Astrocyte (in vitro differentiated cells and primary cell): ENCODE results near the gene POU2AF1. TPM values are rescaled to one million over a fixed set of nuclear protein-coding genes. Genes with fewer than 3 reads are reported as not detected.

Experiments
- DNase-seq: peaks from one replicate; pipeline ENCODE4 v3.0.0-alpha.2; 2010; ENCODE audit warnings: low read depth
- FAIRE-seq: peaks from 2 replicates; lab custom pipeline; 2011; peaks lifted over from hg19 to GRCh38; lab: Jason Lieb, UNC
- H2AFZ ChIP-seq: 2 replicates; pipeline ENCODE4 v1.6.0; 2012; ENCODE audit warnings: low read depth, low read length, inconsistent platforms
- H3K27ac ChIP-seq: 2 replicates; pipeline ENCODE4 v1.5.1; 2011; ENCODE audit warnings: low read depth, low read length, inconsistent platforms
- H3K27me3 ChIP-seq: 2 replicates; pipeline ENCODE4 v1.6.0; 2011; ENCODE audit warnings: low read length, inconsistent platforms; ENCODE audit not compliant: insufficient read depth
- H3K36me3 ChIP-seq: 2 replicates; pipeline ENCODE4 v1.5.1; 2011; ENCODE audit warnings: low read length, inconsistent platforms; ENCODE audit not compliant: insufficient read depth
- H3K4me1 ChIP-seq: 2 replicates; pipeline ENCODE4 v1.5.1; 2011; ENCODE audit warnings: low read length, inconsistent platforms; ENCODE audit not compliant: insufficient read depth
- H3K4me2 ChIP-seq: 2 replicates; pipeline ENCODE4 v1.6.0; 2012; ENCODE audit warnings: low read length, inconsistent platforms
- H3K4me3 ChIP-seq: 2 replicates; pipeline ENCODE4 v1.5.1; 2011; ENCODE audit warnings: low read depth, mild to moderate bottlenecking, low read length, inconsistent platforms; ENCODE audit not compliant: insufficient read depth
- H3K79me2 ChIP-seq: 2 replicates; pipeline ENCODE4 v1.6.0; 2012; ENCODE audit warnings: mild to moderate bottlenecking, low read length, inconsistent platforms; ENCODE audit not compliant: insufficient read depth
- H3K9ac ChIP-seq: 2 replicates; pipeline ENCODE4 v1.6.0; 2012; ENCODE audit warnings: mild to moderate bottlenecking, low read length, inconsistent platforms
- H3K9me3 ChIP-seq: 2 replicates; pipeline ENCODE4 v1.5.1; 2012; ENCODE audit warnings: low read depth, mild to moderate bottlenecking, low read length, inconsistent platforms; ENCODE audit not compliant: insufficient read depth
- H4K20me1 ChIP-seq: 2 replicates; pipeline ENCODE4 v1.6.0; 2012; ENCODE audit warnings: low read length, inconsistent platforms; ENCODE audit not compliant: insufficient read depth
- H3K27ac Mint-ChIP-seq: one replicate; pipeline ENCODE4 v1.8.0; 2021; ENCODE audit warnings: mild to moderate bottlenecking, mixed read lengths; ENCODE audit not compliant: unreplicated experiment
- H3K27me3 Mint-ChIP-seq: one replicate; pipeline ENCODE4 v1.8.0; 2021; ENCODE audit warnings: low read depth, mixed read lengths; ENCODE audit not compliant: unreplicated experiment
- H3K36me3 Mint-ChIP-seq: one replicate; pipeline ENCODE4 v1.8.0; 2021; ENCODE audit warnings: low read depth, mixed read lengths; ENCODE audit not compliant: unreplicated experiment
- H3K4me1 Mint-ChIP-seq: one replicate; pipeline ENCODE4 v1.8.0; 2021; ENCODE audit warnings: low read depth, mixed read lengths; ENCODE audit not compliant: unreplicated experiment
- H3K4me3 Mint-ChIP-seq: one replicate; pipeline ENCODE4 v1.8.0; 2021; ENCODE audit warnings: mild to moderate bottlenecking, moderate library complexity, mixed read lengths; ENCODE audit not compliant: unreplicated experiment
- H3K9me3 Mint-ChIP-seq: one replicate; pipeline ENCODE4 v1.8.0; 2021; ENCODE audit warnings: mild to moderate bottlenecking, mixed read lengths; ENCODE audit not compliant: unreplicated experiment
- EZH2 ChIP-seq: IDR thresholded peaks from 2 replicates; pipeline ENCODE4 v1.6.1; 2012; ENCODE audit warnings: mild to moderate bottlenecking, low read length, inconsistent platforms; ENCODE audit not compliant: insufficient read depth
- total RNA-seq: library from RNA; stranded (reverse); gene quantifications from 2 replicates; pipeline ENCODE4 v1.2.1, GENCODE V29; 2021
- TF ChIP-seq, protein P1 (sequence below): IDR thresholded peaks from 2 replicates; pipeline ENCODE4 v1.5.1; 2011; ENCODE audit warnings: low read depth, mild to moderate bottlenecking, inconsistent platforms, low read length, moderate library complexity; ENCODE audit not compliant: insufficient read depth

Gene POU2AF1
- total RNA-seq, 1 donor from 2014 or later: not detected

DNA sequence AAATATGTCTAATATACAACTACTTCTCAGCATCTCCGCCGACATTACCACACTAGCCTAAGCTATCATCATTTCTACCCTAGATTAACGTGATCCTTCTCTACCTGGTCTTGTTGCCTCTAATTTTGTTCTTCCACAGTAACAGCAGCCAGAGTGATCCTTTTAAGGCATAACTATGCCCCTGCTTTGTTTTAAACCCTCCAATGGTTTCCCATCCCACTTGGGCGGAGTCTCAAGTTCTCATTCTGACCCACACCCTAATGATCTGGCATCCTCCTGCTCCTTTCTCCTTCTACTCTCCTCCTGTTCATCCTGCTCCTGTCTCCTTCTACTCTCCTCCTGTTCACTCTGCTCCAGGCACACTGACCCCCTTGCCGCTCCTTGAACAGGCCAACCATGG is 31.9 kb upstream of the POU2AF1 start:
- Histone ChIP-seq H4K20me1 (no peaks in the 10 kb centered on the region), H3K4me2 (no peak overlapping the region), H2AFZ (no peak overlapping the region), H3K27ac (no peak overlapping the region), H3K4me1 (no peaks in the 10 kb centered on the region), H3K9me3 (no peaks in the 10 kb centered on the region), H3K36me3 (no peaks in the 10 kb centered on the region), H3K4me3 (no peak overlapping the region), H3K9ac (no peak overlapping the region), H3K79me2 (no peaks in the 10 kb centered on the region), H3K27me3 (peaks cover 5% of the 10 kb centered on the region)
- Mint-ChIP-seq H3K36me3 (peaks cover 2% of the 10 kb centered on the region), H3K27me3 (peaks cover 31% of the 10 kb centered on the region), H3K4me3 (no peak overlapping the region), H3K9me3 (peaks cover 6% of the 10 kb centered on the region), H3K4me1 (no peaks in the 10 kb centered on the region), H3K27ac (no peak overlapping the region)
- FAIRE-seq (no peak), DNase-seq (no peak)
- TF ChIP-seq, protein P1, sequence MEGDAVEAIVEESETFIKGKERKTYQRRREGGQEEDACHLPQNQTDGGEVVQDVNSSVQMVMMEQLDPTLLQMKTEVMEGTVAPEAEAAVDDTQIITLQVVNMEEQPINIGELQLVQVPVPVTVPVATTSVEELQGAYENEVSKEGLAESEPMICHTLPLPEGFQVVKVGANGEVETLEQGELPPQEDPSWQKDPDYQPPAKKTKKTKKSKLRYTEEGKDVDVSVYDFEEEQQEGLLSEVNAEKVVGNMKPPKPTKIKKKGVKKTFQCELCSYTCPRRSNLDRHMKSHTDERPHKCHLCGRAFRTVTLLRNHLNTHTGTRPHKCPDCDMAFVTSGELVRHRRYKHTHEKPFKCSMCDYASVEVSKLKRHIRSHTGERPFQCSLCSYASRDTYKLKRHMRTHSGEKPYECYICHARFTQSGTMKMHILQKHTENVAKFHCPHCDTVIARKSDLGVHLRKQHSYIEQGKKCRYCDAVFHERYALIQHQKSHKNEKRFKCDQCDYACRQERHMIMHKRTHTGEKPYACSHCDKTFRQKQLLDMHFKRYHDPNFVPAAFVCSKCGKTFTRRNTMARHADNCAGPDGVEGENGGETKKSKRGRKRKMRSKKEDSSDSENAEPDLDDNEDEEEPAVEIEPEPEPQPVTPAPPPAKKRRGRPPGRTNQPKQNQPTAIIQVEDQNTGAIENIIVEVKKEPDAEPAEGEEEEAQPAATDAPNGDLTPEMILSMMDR: no peak
- no peak for TF ChIP-seq EZH2

DNA sequence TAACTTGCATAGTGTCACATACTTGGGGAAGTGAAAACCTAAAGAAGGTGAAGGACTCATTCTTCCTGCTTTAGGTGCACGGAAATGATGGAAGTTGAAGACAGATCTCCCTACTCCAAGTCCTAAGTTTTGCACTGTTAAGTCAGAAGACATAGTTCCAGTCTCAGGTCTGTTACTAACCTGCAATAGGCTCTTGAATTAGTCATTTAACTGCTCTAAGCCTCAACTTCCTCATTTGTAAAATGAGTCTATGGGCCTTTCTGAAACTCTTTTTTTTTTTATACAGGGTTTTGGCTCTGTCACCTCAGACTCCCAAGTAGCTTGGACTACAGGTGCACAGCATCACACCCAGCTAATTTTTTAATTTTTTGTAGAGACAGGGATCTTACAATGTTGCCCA is 30.8 kb upstream of the POU2AF1 start:
- no peak overlapping the region for H3K4me3 Mint-ChIP-seq
- H3K27me3 Mint-ChIP-seq: peaks cover 25% of the 10 kb centered on the region
- no peaks in the 10 kb centered on the region for H3K79me2 ChIP-seq
- no peak overlapping the region for H3K4me3 ChIP-seq
- H3K4me1 ChIP-seq: no peaks in the 10 kb centered on the region
- H3K9me3 ChIP-seq: no peaks in the 10 kb centered on the region
- no peaks in the 10 kb centered on the region for H3K4me1 Mint-ChIP-seq
- H3K9ac ChIP-seq: no peak overlapping the region
- no peak overlapping the region for H2AFZ ChIP-seq
- TF ChIP-seq, protein P1: no peak
- no peak for TF ChIP-seq EZH2
- peaks cover 6% of the 10 kb centered on the region for H3K9me3 Mint-ChIP-seq
- H3K27ac ChIP-seq: no peak overlapping the region
- peaks cover 5% of the 10 kb centered on the region for H3K27me3 ChIP-seq
- no peak for FAIRE-seq
- no peaks in the 10 kb centered on the region for H3K36me3 ChIP-seq
- no peak for DNase-seq
- H4K20me1 ChIP-seq: no peaks in the 10 kb centered on the region
- no peak overlapping the region for H3K27ac Mint-ChIP-seq
- peaks cover 2% of the 10 kb centered on the region for H3K36me3 Mint-ChIP-seq
- no peak overlapping the region for H3K4me2 ChIP-seq

DNA sequence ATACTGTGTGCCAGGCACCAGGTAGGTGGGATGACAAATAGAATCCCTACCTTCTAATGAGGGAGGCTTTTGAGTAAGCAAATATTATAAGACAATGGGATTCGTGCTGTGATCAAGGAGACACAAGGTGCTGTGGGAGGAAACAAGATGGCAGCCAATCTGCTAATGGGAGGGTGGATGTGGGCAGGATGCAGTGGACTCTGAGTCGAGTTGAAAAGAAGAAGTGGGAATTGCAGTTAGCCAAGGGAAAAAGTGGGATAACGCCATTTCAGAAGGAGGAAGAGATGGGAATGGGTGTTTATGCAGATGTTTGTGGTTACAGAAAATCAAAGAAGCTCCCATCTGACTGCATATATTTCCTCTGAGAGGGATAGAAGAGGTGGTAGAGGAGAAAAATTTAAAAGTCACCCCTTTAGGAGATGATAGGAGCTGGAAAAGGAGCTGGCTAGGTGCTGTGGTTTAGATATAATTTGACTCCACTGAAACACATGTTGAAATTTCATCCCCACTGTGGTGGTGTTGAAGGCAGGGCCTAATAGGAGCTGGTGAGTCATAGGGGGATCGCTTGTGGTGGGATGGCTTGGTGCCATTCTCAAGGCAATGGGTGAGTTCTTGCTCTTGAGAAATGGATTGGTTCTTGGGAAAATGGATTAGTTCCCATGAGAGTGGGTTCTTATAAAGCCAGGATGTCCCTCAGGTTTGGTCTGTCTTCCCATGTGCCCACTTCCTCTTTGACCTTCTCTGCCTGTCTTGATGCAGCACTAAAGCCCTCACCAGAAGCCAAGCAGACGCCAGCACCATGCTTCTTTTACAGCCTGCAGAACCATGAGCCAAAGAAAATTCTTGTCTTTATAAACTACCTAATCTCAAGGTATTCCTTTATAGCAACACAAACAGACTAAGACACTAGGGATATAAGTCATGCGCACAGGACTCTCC is 30.0 kb upstream of the POU2AF1 start:
- H2AFZ ChIP-seq: no peak overlapping the region
- no peaks in the 10 kb centered on the region for H3K4me1 ChIP-seq
- H3K79me2 ChIP-seq: no peaks in the 10 kb centered on the region
- no peak overlapping the region for H3K27ac ChIP-seq
- Mint-ChIP-seq H3K4me1 (no peaks in the 10 kb centered on the region), H3K4me3 (no peak overlapping the region), H3K27me3 (peaks cover 19% of the 10 kb centered on the region), H3K9me3 (peaks cover 3% of the 10 kb centered on the region), H3K27ac (no peak overlapping the region), H3K36me3 (peaks cover 2% of the 10 kb centered on the region)
- no peaks in the 10 kb centered on the region for H3K27me3 ChIP-seq
- H3K36me3 ChIP-seq: no peaks in the 10 kb centered on the region
- H3K4me3 ChIP-seq: no peak overlapping the region
- H3K9ac ChIP-seq: no peak overlapping the region
- DNase-seq (peak; percentile 72), FAIRE-seq (no peak)
- no peaks in the 10 kb centered on the region for H4K20me1 ChIP-seq
- H3K9me3 ChIP-seq: no peaks in the 10 kb centered on the region
- TF ChIP-seq EZH2: no peak
- TF ChIP-seq, protein P1: no peak
- no peak overlapping the region for H3K4me2 ChIP-seq
